A549 (cell line): ENCODE data around the gene CXCL10. TPM values are rescaled to one million over a fixed set of nuclear protein-coding genes. Genes with fewer than 3 reads are reported as not detected.

ENCODE experiments used
- ATAC-seq, 2 experiments: fragments of 200-7000 bp in 1 of 2; fragments of >200 bp in 1 of 2; cut with Nextera tagmentation in 1 of 2; cut with Tn5 transposase in 1 of 2; 3 replicates each; pipeline versions ENCODE4 v1.8.0 to v1.9.1; 2018 to 2020; ENCODE audit warnings: mild to moderate bottlenecking in 1 of 2, moderate library complexity in 1 of 2
- CTCF ChIA-PET: fragments of 300-600 bp; sonication (Branson Sonifier 250); formaldehyde crosslinking; extraction: SDS; loops from one replicate; lab custom pipeline; 2021; ENCODE audit warnings: antibody characterized with exemption, inconsistent platforms; lab: Yijun Ruan, JAX
- POLR2A ChIA-PET: fragments of 350-600 bp; formaldehyde crosslinking; extraction: SDS; loops from one replicate; lab custom pipeline; 2021; ENCODE audit warnings: antibody characterized with exemption, inconsistent platforms; lab: Yijun Ruan, JAX
- DNase-seq, 2 experiments: peaks; one replicate each; pipeline versions ENCODE4 v3.0.0 to v3.0.0-alpha.2; 2011 to 2016; ENCODE audit warnings: low read depth in 1 of 2, low spot score in 1 of 2
- FAIRE-seq: peaks from 2 replicates; lab custom pipeline; 2011; peaks lifted over from hg19 to GRCh38; lab: Jason Lieb, UNC
- H3K27ac ChIP-seq, 2 experiments: fragments of >200 bp; sonication (Bioruptor Twin); formaldehyde crosslinking; 3 replicates each; pipeline ENCODE4 v1.5.1; 2016 to 2017
- H3K4me1 ChIP-seq: fragments of >200 bp; sonication (Bioruptor Twin); formaldehyde crosslinking; 3 replicates; pipeline ENCODE4 v1.6.1; 2016
- H3K4me2 ChIP-seq: fragments of >200 bp; sonication (Bioruptor Twin); formaldehyde crosslinking; 3 replicates; pipeline ENCODE4 v1.6.1; 2016
- H3K4me3 ChIP-seq: fragments of >200 bp; sonication (Bioruptor Twin); formaldehyde crosslinking; 3 replicates; pipeline ENCODE4 v1.5.1; 2016
- H3K9me3 ChIP-seq: fragments of >200 bp; sonication (Bioruptor Twin); formaldehyde crosslinking; 3 replicates; pipeline ENCODE4 v1.6.1; 2016
- CBX2 ChIP-seq: fragments of 200-600 bp; sonication (generic); IDR thresholded peaks from 2 replicates; pipeline ENCODE4 v1.6.1; 2016; ENCODE audit warnings: low read depth, mild to moderate bottlenecking, borderline replicate concordance
- CBX8 ChIP-seq: fragments of 200-600 bp; sonication (generic); IDR thresholded peaks from 2 replicates; pipeline ENCODE4 v1.6.1; 2016
- CHD2 ChIP-seq: fragments of 150-350 bp; IDR thresholded peaks from 2 replicates; pipeline ENCODE4 v1.6.1; 2014; ENCODE audit warnings: low read length; ENCODE audit not compliant: partially characterized antibody
- EHF ChIP-seq: fragments of 250-450 bp; sonication (Bioruptor Pico); IDR thresholded peaks from 2 replicates; pipeline ENCODE4 v1.5.0; 2020; ENCODE audit warnings: mild to moderate bottlenecking
- EHMT2 ChIP-seq: fragments of 200-600 bp; sonication (generic); IDR thresholded peaks from 2 replicates; pipeline ENCODE4 v1.6.1; 2016; ENCODE audit warnings: antibody characterized with exemption, low read depth, mild to moderate bottlenecking, moderate library complexity
- ELK1 ChIP-seq: fragments of 150-350 bp; IDR thresholded peaks from 2 replicates; pipeline ENCODE4 v1.6.1; 2014; ENCODE audit warnings: low read depth, mild to moderate bottlenecking, low read length
- EP300 ChIP-seq, 2 experiments: fragments of >200 bp; sonication (Bioruptor Twin); formaldehyde crosslinking; IDR thresholded peaks; 2 replicates in 1 of 2; 3 replicates in 1 of 2; pipeline ENCODE4 v1.6.1; 2016 to 2017
- FOXS1 ChIP-seq: fragments of 250-450 bp; sonication (Bioruptor Pico); IDR thresholded peaks from 2 replicates; pipeline ENCODE4 v1.5.0; 2020; ENCODE audit warnings: mild to moderate bottlenecking, moderate library complexity
- KDM5A ChIP-seq: fragments of 200-600 bp; sonication (generic); IDR thresholded peaks from 2 replicates; pipeline ENCODE4 v1.6.1; 2016; ENCODE audit warnings: antibody characterized with exemption, mild to moderate bottlenecking
- POLR2AphosphoS2 ChIP-seq: conservative IDR thresholded peaks from 2 replicates; pipeline ENCODE4 v1.6.1; 2012; ENCODE audit warnings: low read length, improper control_type of control experiment, inconsistent platforms
- RCOR1 ChIP-seq: fragments of 150-350 bp; IDR thresholded peaks from 2 replicates; pipeline ENCODE4 v1.6.1; 2014; ENCODE audit warnings: antibody characterized with exemption, low read length, low read depth
- ZC3H11A ChIP-seq: fragments of 450-650 bp; IDR thresholded peaks from 2 replicates; pipeline ENCODE4 v1.6.1; 2014; ENCODE audit warnings: antibody characterized with exemption, mild to moderate bottlenecking
- ZFP36 ChIP-seq: fragments of 450-650 bp; IDR thresholded peaks from 2 replicates; pipeline ENCODE4 v1.6.1; 2014; ENCODE audit warnings: borderline replicate concordance; ENCODE audit not compliant: partially characterized antibody
- ZNF302 ChIP-seq: fragments of 250-450 bp; sonication (Bioruptor Pico); IDR thresholded peaks from 2 replicates; pipeline ENCODE4 v1.9.0; 2021; ENCODE audit warnings: inconsistent platforms, mild to moderate bottlenecking, moderate library complexity
- ZSCAN20 ChIP-seq: fragments of 250-450 bp; sonication (Bioruptor Pico); IDR thresholded peaks from 2 replicates; pipeline ENCODE4 v1.8.0; 2022; ENCODE audit warnings: mild to moderate bottlenecking, moderate library complexity
- WGBS: methylation state at CpG from one replicate; pipeline ENCODE4 v1.1.6; 2017; ENCODE audit errors: missing lambda C conversion rate; 5-methylcytosine and 5-hydroxymethylcytosine counted together
- polyA plus RNA-seq, 4 experiments: library from polyadenylated mRNA; depleted of rRNA in 3 of 4; stranded (reverse); fragments of >200 nt; fragmentation: RNase III in 1 of 4; extraction: RNeasy Plus Mini Kit Qiagen cat#74134 plus additional on column Dnase treatment in 1 of 4; gene quantifications; 2 replicates in 3 of 4; 3 replicates in 1 of 4; pipeline ENCODE4 v1.2.3, GENCODE V29; 2011 to 2017
- TF ChIP-seq, protein P1 (sequence below): fragments of 200-600 bp; sonication (generic); IDR thresholded peaks from 2 replicates; pipeline ENCODE4 v1.6.1; 2016; ENCODE audit warnings: antibody characterized with exemption, mild to moderate bottlenecking, moderate library complexity
- TF ChIP-seq, protein P2 (sequence below): IDR thresholded peaks from 2 replicates; pipeline ENCODE4 v1.6.1; 2012
- TF ChIP-seq, protein P3 (sequence below): fragments of 250-450 bp; sonication (Bioruptor Pico); IDR thresholded peaks from 2 replicates; pipeline ENCODE4 v1.5.0; 2021; ENCODE audit warnings: mild to moderate bottlenecking, moderate library complexity, borderline replicate concordance
- TF ChIP-seq, protein P4 (sequence below): fragments of >200 bp; sonication (Bioruptor Twin); formaldehyde crosslinking; IDR thresholded peaks from 2 replicates; pipeline ENCODE4 v1.6.1; 2016

Gene CXCL10
- polyA plus RNA-seq, 2 of the 4 experiments (the other 2 are of a cell fraction) = not detected

- Histone ChIP-seq H3K27ac (no peak overlapping the region), H3K4me2 (no peak overlapping the region), H3K4me1 (no peaks in the 10 kb centered on the region), H3K4me3 (no peak overlapping the region), H3K9me3 (peaks cover 5% of the 10 kb centered on the region; the same call in 2 of the 3 replicates)
- CTCF ChIA-PET = no interaction called here
- POLR2A ChIA-PET = no interaction called here
- DNase-seq (no peak), FAIRE-seq (no peak), ATAC-seq (no peak)
- TF ChIP-seq, protein P1, sequence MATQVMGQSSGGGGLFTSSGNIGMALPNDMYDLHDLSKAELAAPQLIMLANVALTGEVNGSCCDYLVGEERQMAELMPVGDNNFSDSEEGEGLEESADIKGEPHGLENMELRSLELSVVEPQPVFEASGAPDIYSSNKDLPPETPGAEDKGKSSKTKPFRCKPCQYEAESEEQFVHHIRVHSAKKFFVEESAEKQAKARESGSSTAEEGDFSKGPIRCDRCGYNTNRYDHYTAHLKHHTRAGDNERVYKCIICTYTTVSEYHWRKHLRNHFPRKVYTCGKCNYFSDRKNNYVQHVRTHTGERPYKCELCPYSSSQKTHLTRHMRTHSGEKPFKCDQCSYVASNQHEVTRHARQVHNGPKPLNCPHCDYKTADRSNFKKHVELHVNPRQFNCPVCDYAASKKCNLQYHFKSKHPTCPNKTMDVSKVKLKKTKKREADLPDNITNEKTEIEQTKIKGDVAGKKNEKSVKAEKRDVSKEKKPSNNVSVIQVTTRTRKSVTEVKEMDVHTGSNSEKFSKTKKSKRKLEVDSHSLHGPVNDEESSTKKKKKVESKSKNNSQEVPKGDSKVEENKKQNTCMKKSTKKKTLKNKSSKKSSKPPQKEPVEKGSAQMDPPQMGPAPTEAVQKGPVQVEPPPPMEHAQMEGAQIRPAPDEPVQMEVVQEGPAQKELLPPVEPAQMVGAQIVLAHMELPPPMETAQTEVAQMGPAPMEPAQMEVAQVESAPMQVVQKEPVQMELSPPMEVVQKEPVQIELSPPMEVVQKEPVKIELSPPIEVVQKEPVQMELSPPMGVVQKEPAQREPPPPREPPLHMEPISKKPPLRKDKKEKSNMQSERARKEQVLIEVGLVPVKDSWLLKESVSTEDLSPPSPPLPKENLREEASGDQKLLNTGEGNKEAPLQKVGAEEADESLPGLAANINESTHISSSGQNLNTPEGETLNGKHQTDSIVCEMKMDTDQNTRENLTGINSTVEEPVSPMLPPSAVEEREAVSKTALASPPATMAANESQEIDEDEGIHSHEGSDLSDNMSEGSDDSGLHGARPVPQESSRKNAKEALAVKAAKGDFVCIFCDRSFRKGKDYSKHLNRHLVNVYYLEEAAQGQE = no peak
- TF ChIP-seq KDM5A (no peak), ELK1 (no peak), ZC3H11A (no peak)
- 96% methylated on average over 4 of the region's 4 CpGs for WGBS
These were observed 42.7 kb downstream of the CXCL10 start for GRCh38 chr4:75980576-75980975.

GRCh38 chr4:75976177-75976576, 47.1 kb downstream of the CXCL10 start:
- no peak overlapping the region for H3K27ac ChIP-seq
- POLR2A ChIA-PET = no interaction called here
- WGBS = 90% methylated on average over 2 of the region's 2 CpGs
- no peak overlapping the region for H3K4me2 ChIP-seq
- CTCF ChIA-PET = no interaction called here
- H3K9me3 ChIP-seq = peaks cover 5% of the 10 kb centered on the region; the same call in 2 of the 3 replicates
- no peaks in the 10 kb centered on the region for H3K4me1 ChIP-seq
- DNase-seq (no peak), FAIRE-seq (no peak), ATAC-seq (no peak)
- TF ChIP-seq ZFP36 (no peak), EP300 (IDR thresholded peaks at IDR 0.05) (no peak), EHF (CRISPR knock-in tag) (no peak), KDM5A (no peak), POLR2AphosphoS2 (no peak), ZNF302 (no peak), CBX8 (no peak), FOXS1 (CRISPR knock-in tag) (no peak), CHD2 (no peak), CBX2 (no peak), EHMT2 (no peak), ZSCAN20 (CRISPR knock-in tag) (no peak), RCOR1 (no peak)
- TF ChIP-seq, protein P2, sequence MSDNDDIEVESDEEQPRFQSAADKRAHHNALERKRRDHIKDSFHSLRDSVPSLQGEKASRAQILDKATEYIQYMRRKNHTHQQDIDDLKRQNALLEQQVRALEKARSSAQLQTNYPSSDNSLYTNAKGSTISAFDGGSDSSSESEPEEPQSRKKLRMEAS = no peak
- TF ChIP-seq, protein P3, sequence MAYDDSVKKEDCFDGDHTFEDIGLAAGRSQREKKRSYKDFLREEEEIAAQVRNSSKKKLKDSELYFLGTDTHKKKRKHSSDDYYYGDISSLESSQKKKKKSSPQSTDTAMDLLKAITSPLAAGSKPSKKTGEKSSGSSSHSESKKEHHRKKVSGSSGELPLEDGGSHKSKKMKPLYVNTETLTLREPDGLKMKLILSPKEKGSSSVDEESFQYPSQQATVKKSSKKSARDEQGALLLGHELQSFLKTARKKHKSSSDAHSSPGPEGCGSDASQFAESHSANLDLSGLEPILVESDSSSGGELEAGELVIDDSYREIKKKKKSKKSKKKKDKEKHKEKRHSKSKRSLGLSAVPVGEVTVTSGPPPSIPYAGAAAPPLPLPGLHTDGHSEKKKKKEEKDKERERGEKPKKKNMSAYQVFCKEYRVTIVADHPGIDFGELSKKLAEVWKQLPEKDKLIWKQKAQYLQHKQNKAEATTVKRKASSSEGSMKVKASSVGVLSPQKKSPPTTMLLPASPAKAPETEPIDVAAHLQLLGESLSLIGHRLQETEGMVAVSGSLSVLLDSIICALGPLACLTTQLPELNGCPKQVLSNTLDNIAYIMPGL (CRISPR knock-in tag) = no peak
- TF ChIP-seq, protein P4, sequence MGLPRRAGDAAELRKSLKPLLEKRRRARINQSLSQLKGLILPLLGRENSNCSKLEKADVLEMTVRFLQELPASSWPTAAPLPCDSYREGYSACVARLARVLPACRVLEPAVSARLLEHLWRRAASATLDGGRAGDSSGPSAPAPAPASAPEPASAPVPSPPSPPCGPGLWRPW = no peak
- H3K4me3 ChIP-seq = no peak overlapping the region
